Measurements from ENCODE around the gene OCA2.

DNA sequence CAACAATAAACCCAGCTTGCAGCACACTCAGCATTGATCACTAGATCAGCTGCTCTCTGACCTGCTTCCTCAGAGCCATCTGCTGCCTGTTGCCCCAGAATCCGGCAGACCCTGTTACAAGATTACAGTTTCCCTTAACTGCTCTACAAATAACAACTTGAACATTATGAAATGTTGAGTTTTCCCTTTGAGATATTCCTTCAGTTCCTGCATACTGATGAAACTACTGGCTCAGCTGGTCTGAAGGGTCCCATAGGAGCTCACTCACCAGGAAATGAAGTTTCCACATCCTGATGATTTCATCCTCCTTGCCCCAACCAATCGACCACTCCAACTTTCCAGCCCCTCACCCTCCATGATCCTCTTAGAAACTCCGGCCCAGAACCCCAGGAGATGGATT, 281.9 kb downstream of the OCA2 start:
- TF ChIP-seq, protein P1, sequence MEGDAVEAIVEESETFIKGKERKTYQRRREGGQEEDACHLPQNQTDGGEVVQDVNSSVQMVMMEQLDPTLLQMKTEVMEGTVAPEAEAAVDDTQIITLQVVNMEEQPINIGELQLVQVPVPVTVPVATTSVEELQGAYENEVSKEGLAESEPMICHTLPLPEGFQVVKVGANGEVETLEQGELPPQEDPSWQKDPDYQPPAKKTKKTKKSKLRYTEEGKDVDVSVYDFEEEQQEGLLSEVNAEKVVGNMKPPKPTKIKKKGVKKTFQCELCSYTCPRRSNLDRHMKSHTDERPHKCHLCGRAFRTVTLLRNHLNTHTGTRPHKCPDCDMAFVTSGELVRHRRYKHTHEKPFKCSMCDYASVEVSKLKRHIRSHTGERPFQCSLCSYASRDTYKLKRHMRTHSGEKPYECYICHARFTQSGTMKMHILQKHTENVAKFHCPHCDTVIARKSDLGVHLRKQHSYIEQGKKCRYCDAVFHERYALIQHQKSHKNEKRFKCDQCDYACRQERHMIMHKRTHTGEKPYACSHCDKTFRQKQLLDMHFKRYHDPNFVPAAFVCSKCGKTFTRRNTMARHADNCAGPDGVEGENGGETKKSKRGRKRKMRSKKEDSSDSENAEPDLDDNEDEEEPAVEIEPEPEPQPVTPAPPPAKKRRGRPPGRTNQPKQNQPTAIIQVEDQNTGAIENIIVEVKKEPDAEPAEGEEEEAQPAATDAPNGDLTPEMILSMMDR (IDR thresholded peaks at IDR 0.05), result no peak
- no peak for TF ChIP-seq POLR2AphosphoS5 (IDR thresholded peaks at IDR 0.05)
